GM20000 (cell line): Measurements from ENCODE around the gene TRUB1.

Source experiments
- DNase-seq: peaks from one replicate; pipeline ENCODE4 v3.0.0; 2012; ENCODE audit warnings: low spot score
- TF ChIP-seq, protein P1 (sequence below): IDR thresholded peaks from 2 replicates; pipeline ENCODE4 v1.5.1; 2012; ENCODE audit warnings: mild to moderate bottlenecking, control low read depth; ENCODE audit errors: extremely low read depth, missing control alignments

The TRUB1 gene

DNA sequence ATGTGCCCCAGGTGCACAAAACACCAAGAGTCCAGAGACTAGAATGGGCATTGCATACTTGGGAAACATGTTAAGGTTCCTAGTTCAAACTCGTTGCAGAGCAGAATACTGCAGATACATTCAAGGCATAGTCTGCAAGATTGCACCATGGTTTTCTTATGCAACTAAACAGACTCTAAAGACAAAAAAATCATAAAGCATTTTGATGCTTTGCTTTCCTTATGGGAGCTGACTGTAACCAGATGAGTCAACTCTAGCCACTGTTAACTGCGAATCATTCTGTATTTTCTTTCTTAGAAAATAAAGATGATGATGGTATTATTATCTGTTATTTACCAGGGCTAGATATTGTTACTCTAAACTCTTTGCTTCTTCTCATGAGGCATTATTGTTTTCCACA, 19.7 kb downstream of the TRUB1 start:
- TF ChIP-seq, protein P1, sequence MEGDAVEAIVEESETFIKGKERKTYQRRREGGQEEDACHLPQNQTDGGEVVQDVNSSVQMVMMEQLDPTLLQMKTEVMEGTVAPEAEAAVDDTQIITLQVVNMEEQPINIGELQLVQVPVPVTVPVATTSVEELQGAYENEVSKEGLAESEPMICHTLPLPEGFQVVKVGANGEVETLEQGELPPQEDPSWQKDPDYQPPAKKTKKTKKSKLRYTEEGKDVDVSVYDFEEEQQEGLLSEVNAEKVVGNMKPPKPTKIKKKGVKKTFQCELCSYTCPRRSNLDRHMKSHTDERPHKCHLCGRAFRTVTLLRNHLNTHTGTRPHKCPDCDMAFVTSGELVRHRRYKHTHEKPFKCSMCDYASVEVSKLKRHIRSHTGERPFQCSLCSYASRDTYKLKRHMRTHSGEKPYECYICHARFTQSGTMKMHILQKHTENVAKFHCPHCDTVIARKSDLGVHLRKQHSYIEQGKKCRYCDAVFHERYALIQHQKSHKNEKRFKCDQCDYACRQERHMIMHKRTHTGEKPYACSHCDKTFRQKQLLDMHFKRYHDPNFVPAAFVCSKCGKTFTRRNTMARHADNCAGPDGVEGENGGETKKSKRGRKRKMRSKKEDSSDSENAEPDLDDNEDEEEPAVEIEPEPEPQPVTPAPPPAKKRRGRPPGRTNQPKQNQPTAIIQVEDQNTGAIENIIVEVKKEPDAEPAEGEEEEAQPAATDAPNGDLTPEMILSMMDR: no peak
- no peak for DNase-seq

DNA sequence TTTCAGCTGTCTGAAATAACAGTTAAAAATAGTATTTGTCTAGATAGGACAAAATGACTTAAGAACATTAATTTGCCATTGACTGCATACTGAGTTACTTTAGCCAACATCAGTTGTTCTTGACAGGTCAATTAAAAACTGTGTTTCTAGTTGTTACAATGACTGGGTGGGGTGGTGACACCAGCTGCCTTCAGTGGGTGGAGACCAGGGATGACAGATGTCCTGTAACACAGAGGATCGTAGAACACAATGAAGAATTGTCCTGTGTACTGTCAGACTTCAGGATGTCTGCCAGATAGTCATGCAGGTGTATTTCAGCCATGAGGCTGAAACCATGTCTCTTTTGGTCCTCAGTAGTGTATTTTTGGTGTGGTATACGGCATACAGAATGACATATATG, 24.4 kb downstream of the TRUB1 start:
- TF ChIP-seq, protein P1: no peak
- no peak for DNase-seq

DNA sequence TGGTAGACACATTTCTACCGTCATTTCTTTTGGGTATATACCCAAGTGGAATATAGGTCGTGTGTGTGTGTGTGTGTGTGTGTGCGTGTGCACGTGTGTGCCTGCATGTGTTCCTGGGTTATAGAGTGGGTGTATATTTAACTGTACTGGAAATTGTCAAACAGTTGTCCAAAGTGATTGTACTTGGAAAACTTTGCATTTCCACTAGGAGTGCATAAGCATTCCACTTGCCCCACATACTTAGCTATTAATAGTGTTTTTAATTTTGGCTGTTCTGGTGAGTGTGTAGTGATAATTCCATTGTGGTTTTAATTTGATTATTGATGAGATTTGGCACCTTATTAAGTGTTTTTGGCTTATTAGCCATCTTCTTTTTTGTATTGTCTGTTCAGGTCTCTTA, 25.9 kb downstream of the TRUB1 start:
- DNase-seq: no peak
- TF ChIP-seq, protein P1: no peak

DNA sequence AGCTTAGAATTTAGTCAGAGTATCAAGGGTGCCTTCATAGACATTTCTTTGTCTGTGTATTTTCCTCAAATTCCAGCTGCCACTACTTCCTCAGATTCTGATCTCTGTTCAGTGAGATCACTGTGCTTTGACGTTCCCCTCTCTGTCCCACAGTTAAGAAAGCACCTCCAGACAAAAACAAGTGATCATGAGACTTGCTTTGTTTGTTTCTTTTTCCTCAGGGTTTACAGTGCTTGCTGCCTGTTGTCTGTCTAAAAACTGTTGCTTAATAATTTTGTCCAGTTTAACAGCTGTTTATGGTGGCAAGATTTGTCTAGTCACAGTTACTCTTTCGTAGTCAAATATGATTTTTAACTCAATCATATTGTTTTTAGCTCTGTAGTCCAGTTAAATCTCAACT, 29.1 kb downstream of the TRUB1 start:
- TF ChIP-seq, protein P1: no peak
- no peak for DNase-seq

DNA sequence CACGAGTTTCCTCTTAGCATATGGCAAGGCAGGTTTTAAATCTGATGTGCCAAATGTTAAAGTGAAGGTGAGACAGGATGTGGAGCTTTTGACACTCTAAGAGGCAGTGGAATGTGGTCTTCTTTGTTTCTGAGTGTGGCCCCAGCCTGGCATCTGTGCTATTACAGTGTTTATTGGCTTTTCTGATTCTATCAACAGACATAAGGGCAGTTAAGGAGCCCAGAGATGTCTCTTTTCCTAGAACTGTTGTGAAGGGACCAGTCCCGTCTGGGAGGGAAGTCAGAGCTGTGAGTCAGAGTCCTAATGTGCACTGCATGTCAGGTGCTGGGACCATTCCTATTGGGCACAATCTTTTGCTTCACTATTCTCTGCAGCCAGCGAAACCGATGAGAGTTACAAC, 32.5 kb downstream of the TRUB1 start:
- TF ChIP-seq, protein P1: no peak
- DNase-seq: no peak

DNA sequence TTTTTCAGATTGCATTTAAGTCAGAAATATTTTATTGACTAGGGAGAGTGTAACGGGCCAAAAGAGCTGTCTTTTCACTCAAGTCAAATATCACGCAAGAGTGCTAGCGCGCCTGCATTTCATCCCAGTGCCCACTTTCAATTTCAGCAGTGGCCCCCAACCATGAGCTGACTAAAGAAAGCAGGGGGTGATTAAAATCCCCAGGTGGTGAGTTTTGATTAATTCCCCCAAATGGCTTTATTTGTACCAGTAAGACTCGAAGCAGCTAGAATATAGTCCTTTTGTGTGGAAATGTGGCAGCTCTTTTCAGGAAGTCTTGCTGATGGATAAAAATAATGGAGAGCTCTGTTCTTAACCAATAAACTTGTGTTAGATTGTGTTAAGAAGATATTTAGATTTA, 35.3 kb downstream of the TRUB1 start:
- TF ChIP-seq, protein P1: no peak
- DNase-seq: no peak

DNA sequence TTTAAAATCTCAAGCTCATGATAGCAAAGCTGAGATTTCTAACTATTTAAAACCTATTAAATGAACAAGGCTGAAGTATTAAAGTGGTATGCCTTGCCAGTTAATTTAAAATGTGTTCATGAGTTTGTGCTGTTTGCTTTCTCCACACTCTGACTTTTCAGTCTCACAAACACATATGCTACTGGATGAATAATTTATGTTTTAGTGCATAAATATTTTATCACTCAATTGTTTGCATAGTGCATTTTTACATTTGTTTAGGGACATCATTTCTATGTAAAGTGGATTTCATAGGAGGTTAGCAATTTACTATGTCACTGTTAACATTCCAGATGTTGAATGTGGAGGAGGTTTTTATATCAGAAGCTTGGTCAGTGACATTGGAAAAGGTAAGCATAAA, 36.0 kb downstream of the TRUB1 start:
- TF ChIP-seq, protein P1: no peak

DNA sequence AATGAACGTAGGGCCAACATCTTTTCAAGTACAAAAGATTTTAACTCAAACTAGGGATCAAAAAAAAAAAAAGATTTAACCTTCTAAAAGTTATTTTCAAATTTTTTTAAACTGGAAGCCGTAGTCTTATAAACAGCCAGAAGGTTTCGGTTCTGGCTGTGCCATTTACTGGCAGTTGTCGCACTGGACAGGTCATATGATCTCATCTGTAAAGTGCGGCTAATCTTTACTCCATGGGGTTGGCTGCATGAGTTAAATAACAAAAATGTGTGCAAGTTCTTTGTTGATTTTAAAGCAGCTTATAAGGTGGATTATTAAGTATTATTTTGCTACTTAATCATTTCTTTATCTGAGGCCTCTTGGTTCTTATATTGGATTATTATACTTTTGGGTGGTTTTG, 36.6 kb downstream of the TRUB1 start:
- no peak for DNase-seq
- TF ChIP-seq, protein P1: no peak

More for the DNA sequence above, 36.0 kb downstream of the TRUB1 start:
- no peak for DNase-seq
